ENCODE results near the gene ITGAD.
A peak's percentile ranks its signal among the peaks of the same experiment; 100 is the strongest.
"Not testable (repeated sequence)": the region's sequence is repeated elsewhere in the genome, so short reads cannot be mapped to it uniquely, and the experiment has no call there.

Gene ITGAD

DNA sequence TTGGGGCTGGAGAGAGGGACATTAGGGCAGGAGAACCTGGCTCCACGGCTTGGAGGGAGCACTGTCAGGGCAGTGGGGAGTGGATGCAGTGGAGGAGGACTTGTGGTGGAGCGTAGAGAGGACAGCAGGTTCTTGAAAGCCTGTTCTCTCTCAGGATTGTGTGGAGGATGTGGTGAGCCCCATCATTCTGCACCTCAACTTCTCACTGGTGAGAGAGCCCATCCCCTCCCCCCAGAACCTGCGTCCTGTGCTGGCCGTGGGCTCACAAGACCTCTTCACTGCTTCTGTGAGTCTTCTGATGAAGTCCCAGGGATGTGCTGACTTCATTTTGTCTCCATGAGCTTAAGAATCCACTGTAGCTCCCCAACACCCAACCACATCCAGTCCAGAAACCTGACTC lies 21.6 kb downstream of the ITGAD start:
- DNase-seq (ENCODE audit: low spot score), result no peak
- in situ Hi-C loops (cut with MboI; ENCODE audit: low sequenced_read_pairs, unreplicated experiment), result no loop called here
- TF ChIP-seq, protein P1, sequence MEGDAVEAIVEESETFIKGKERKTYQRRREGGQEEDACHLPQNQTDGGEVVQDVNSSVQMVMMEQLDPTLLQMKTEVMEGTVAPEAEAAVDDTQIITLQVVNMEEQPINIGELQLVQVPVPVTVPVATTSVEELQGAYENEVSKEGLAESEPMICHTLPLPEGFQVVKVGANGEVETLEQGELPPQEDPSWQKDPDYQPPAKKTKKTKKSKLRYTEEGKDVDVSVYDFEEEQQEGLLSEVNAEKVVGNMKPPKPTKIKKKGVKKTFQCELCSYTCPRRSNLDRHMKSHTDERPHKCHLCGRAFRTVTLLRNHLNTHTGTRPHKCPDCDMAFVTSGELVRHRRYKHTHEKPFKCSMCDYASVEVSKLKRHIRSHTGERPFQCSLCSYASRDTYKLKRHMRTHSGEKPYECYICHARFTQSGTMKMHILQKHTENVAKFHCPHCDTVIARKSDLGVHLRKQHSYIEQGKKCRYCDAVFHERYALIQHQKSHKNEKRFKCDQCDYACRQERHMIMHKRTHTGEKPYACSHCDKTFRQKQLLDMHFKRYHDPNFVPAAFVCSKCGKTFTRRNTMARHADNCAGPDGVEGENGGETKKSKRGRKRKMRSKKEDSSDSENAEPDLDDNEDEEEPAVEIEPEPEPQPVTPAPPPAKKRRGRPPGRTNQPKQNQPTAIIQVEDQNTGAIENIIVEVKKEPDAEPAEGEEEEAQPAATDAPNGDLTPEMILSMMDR (IDR thresholded peaks at IDR 0.05; ENCODE audit: borderline replicate concordance, control extremely low read depth, extremely low read depth, insufficient read depth, missing control alignments), result no peak

DNA sequence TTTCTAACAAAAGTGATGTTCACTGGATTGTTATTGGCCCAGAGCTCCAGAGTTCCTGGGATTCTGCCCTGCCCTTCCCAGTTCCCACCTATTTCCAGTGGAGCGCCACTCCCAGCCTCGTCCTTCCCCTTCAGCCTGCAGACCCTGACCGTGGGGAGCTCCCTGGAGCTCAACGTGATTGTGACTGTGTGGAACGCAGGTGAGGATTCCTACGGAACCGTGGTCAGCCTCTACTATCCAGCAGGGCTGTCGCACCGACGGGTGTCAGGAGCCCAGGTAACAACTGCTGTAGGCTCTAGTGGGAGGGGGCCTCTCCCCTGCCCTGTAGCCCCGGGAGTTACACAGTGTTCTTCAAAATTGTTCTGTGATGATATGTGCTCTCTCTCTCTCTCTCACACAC lies 23.2 kb downstream of the ITGAD start:
- DNase-seq (ENCODE audit: low spot score), result no peak
- TF ChIP-seq, protein P1 (IDR thresholded peaks at IDR 0.05; ENCODE audit: borderline replicate concordance, control extremely low read depth, extremely low read depth, insufficient read depth, missing control alignments), result no peak
- in situ Hi-C loops (cut with MboI; ENCODE audit: low sequenced_read_pairs, unreplicated experiment), result no loop called here

DNA sequence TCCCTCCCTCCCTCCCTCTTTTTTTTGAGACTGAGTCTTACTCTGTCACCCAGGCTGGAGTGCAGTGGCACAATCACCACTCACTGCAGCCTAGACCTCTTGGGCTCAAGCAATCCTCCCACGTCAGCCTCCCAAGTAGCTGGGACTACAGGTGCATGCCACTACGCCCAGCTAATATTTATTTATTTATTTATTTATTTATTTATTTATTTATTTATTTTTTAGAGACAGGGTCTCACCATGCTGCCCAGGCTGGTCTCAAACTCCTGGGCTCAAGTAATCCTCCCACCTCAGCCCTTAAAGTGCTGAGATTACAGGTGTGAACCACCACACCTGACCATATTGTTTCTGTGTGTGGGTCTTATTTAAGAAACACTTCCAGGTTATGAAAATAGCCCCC lies 23.9 kb downstream of the ITGAD start:
- in situ Hi-C loops (cut with MboI; ENCODE audit: low sequenced_read_pairs, unreplicated experiment); DNase-seq (ENCODE audit: low spot score): not testable (repeated sequence)

DNA sequence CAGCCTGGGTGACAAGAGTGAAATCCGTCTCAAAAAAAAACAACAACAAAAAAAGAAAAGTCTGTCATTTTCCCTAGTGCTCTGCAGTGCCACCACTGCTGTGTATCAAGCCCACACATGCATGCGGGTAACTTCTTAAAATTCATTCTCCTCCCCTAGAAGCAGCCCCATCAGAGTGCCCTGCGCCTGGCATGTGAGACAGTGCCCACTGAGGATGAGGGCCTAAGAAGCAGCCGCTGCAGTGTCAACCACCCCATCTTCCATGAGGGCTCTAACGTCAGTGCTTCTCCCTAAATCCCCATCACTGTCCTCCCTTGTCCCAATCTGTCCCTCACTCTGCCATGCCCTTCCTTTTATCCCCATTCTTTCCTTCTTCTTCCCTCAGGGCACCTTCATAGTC lies 24.8 kb downstream of the ITGAD start:
- TF ChIP-seq, protein P1 (IDR thresholded peaks at IDR 0.05; ENCODE audit: borderline replicate concordance, control extremely low read depth, extremely low read depth, insufficient read depth, missing control alignments), result no peak
- in situ Hi-C loops (cut with MboI; ENCODE audit: low sequenced_read_pairs, unreplicated experiment), result no loop called here

DNA sequence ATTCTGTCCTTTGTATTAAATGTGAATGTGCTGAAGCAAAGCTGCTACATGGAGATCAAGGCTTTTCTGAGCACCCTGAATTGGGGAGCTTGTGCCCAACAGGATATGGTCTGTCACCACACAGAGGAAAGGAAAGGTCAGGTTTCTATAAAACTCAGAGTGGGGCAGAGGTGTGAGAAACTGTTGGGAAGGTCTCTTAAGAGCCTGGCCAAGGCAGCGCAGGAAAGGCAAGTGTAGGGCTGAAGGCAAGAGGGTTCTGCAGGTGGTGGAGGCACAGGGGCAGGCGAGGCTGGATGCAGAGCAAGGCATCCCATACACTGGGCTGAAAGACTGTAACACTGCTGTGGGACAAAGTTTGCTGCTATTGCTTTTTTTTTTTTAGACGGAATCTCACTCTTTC lies 26.9 kb downstream of the ITGAD start:
- in situ Hi-C loops (cut with MboI; ENCODE audit: low sequenced_read_pairs, unreplicated experiment), result no loop called here
- no peak for DNase-seq (ENCODE audit: low spot score)
- TF ChIP-seq, protein P1 (IDR thresholded peaks at IDR 0.05; ENCODE audit: borderline replicate concordance, control extremely low read depth, extremely low read depth, insufficient read depth, missing control alignments), result no peak

More for the DNA sequence above, 24.8 kb downstream of the ITGAD start:
- DNase-seq (ENCODE audit: low spot score), result no peak

DNA sequence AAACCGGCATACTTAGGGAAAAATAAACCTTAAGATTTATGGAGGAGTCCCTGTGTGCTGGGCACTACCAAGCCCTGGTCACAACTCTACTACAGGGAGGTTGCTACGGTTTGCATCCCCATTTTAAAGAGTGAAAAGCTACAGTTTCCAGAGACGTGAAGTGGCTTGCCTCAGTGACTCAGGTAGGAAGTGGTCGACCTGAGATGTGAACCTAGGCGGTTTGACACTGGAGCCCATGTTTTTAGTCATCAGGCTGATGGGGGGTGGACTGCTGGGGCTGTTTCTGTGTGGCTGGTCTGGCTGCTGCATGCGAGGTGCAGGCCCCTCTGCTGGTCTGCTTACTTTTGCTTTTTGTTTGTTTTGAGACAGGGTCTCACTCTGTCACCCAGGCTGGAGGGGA lies 28.5 kb downstream of the ITGAD start:
- peak; percentile 69 for DNase-seq (ENCODE audit: low spot score)
- TF ChIP-seq, protein P1 (IDR thresholded peaks at IDR 0.05; ENCODE audit: borderline replicate concordance, control extremely low read depth, extremely low read depth, insufficient read depth, missing control alignments), result no peak
- in situ Hi-C loops (cut with MboI; ENCODE audit: low sequenced_read_pairs, unreplicated experiment), result no loop called here

DNA sequence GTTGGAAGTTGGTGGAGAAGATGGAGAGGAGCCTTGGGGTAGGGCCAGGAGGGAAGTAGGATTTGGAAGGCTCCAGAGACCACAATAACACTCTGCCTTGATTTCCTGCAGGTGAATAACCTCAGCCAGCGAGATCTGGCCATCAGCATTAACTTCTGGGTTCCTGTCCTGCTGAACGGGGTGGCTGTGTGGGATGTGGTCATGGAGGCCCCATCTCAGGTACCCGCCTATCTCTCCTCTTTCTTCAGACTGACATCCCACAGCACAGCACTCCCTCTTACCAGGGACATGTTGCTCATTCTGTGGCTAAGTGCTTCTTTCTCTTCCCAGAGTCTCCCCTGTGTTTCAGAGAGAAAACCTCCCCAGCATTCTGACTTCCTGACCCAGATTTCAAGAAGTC lies 30.1 kb downstream of the ITGAD start:
- no peak for DNase-seq (ENCODE audit: low spot score)
- TF ChIP-seq, protein P1 (IDR thresholded peaks at IDR 0.05; ENCODE audit: borderline replicate concordance, control extremely low read depth, extremely low read depth, insufficient read depth, missing control alignments), result no peak
- in situ Hi-C loops (cut with MboI; ENCODE audit: low sequenced_read_pairs, unreplicated experiment), result no loop called here

Measured in GM13976 (cell line).